Measurements from ENCODE around the gene OR10H2.
"Not testable (repeated sequence)": the region's sequence is repeated elsewhere in the genome, so short reads cannot be mapped to it uniquely, and the experiment has no call there.

Gene OR10H2, protein sequence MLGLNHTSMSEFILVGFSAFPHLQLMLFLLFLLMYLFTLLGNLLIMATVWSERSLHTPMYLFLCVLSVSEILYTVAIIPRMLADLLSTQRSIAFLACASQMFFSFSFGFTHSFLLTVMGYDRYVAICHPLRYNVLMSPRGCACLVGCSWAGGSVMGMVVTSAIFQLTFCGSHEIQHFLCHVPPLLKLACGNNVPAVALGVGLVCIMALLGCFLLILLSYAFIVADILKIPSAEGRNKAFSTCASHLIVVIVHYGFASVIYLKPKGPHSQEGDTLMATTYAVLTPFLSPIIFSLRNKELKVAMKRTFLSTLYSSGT

DNA sequence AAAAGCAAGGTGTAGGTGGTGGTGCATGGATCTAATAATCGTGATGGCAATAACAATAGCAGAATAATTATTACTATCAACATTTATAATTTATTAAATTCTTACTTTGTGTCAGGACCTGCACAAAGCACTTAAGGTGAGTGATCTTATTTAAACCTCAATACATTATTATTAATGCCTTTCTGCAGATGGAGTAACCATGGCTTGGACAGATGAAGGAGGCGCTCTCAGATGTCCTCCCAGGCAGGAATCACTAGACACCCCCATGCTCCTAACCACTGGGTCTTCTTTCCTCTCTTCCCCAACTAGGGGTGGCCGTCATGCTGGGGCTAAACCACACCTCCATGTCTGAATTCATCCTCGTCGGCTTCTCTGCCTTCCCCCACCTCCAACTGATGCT lies at the start of gene OR10H2:
TSS of gene OR10H2 (plus strand) at position 301 of the 400 bp plus-strand sequence. CDS start at position 321, 20 bp downstream.
- no peak for DNase-seq (ENCODE audit: low read depth in 4 of 4, low spot score in 1 of 4)

DNA sequence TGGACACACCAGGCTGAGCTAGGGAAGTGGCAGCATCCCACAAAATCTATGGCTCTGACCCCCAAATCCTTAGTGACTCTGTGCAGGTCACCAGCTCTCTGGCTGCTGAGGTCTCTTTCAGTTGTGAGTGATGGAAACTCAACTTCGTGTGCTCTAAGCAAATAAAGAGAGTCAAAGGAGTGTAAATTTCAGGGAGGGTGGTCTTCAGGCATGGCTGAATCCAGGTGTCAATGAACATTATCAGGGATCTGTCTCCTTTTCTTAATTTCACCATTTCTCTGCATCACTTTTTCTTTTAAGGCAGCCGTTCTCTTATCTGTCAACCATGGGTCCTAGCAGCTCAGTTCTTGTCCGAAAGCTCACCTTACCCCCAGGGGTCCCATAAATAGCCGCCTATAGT lies 48.7 kb upstream of the OR10H2 start:
- DNase-seq (ENCODE audit: low read depth in 4 of 4, low spot score in 1 of 4): no peak

DNA sequence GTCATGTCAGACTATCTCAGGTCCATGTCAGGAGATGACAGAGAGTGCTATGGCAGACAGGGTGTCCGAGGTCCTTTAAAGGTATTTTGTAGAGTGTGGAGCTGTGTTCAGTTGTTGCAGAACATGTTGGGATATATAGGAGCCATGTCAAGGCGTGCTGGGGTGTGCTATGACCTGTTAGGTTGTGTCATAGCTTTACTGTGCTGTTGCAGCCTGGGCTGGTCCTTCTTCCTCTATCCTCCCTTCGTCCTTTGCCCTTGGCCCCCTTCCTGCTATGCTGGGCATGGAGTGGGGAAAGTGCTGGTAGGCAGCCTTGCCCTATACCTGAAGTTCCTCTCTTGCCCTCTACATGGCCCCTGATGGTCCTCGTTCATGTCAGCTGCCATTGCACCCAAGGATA lies 48.0 kb upstream of the OR10H2 start:
- not testable (repeated sequence) for DNase-seq (ENCODE audit: low read depth in 4 of 4, low spot score in 1 of 4)

DNA sequence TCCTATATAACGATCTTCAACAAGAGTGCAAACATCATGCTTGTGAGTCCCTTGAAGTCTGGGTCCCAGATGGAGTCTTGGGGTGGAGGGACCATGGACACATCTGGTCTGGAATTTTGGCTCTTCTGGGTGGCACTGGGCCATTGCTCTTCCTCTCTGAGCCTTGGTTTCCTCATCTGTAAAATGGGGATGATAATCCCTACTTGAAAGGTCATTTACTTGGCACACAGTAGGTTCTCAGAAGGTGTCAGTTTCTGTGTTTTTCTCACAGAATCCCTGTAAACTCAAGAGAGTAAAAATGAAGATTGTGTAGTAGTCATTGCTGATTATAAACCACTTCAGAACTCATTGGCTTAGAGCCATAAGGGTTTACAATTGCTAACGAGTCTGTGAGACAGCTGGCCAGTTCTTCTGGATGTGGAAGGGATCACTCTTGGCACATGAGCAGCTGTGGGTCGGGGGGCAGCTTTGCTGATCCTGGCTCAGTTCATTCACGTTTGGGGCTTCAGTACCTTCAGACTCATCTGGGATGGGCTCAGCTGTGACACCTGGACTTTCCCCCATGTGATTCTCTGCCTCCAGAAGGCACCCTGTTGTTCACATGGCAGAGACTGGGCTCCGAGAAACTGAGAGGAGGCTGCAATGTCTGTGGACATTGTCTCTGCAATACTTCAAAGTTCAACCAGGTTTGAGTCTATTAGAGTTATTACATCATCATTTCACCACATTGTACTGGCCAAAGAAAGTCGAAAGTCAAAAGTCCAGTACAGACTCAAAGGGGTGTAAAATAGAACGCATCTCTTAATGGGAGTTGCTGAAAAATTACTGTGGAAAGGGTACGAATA lies 47.1 kb upstream of the OR10H2 start:
- DNase-seq (ENCODE audit: low read depth in 4 of 4, low spot score in 1 of 4): no peak

DNA sequence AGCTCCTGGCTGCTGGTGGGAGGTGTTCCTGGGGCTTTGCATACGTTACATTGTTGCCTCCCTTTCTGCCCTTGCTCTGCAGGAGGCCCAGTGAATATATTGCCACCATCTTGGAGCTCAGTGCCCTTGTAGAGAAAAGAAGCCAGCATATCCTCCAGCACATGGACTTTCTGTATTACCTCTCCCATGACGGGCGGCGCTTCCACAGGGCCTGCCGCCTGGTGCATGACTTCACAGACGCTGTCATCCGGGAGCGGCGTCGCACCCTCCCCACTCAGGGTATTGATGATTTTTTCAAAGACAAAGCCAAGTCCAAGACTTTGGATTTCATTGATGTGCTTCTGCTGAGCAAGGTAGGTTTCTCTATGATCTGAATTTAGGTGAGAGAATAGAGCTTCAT lies 44.4 kb upstream of the OR10H2 start:
- no peak for DNase-seq (ENCODE audit: low read depth in 4 of 4, low spot score in 1 of 4)

DNA sequence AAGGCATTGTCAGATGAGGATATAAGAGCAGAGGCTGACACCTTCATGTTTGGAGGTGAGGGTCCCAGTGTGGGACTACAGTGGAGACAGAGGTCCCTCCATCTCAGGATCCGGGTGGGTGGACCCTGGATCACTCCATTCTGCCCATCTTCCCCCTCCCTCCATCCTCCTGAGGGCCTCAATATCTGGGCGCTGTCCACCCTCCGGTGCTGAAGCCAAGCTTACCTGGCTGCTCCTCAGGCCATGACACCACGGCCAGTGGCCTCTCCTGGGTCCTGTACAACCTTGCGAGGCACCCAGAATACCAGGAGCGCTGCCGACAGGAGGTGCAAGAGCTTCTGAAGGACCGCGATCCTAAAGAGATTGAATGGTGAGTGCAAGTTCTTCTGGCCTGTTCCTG lies 43.0 kb upstream of the OR10H2 start:
- DNase-seq (ENCODE audit: low read depth in 4 of 4, low spot score in 1 of 4): no peak

DNA sequence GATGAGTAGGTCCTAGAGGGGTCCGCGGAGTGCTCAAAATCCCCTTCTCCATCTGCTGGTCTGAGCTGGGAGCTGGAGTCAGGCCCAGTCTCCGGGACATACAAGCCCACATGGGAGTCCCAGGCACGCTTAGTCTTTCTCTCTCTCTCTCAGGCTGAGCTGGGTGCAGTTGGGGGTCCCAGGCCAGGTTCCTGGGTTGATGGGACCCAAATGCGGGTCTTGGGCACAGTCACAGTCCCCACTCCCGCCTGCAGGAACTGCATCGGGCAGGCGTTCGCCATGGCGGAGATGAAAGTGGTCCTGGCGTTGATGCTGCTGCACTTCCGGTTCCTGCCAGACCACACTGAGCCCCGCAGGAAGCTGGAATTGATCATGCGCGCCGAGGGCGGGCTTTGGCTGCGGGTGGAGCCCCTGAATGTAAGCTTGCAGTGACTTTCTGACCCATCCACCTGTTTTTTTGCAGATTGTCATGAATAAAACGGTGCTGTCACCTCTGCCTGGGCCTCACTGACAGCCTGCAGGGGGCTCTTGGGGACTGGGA lies 31.1 kb upstream of the OR10H2 start:
- DNase-seq (ENCODE audit: low read depth in 4 of 4, low spot score in 1 of 4): no peak

DNA sequence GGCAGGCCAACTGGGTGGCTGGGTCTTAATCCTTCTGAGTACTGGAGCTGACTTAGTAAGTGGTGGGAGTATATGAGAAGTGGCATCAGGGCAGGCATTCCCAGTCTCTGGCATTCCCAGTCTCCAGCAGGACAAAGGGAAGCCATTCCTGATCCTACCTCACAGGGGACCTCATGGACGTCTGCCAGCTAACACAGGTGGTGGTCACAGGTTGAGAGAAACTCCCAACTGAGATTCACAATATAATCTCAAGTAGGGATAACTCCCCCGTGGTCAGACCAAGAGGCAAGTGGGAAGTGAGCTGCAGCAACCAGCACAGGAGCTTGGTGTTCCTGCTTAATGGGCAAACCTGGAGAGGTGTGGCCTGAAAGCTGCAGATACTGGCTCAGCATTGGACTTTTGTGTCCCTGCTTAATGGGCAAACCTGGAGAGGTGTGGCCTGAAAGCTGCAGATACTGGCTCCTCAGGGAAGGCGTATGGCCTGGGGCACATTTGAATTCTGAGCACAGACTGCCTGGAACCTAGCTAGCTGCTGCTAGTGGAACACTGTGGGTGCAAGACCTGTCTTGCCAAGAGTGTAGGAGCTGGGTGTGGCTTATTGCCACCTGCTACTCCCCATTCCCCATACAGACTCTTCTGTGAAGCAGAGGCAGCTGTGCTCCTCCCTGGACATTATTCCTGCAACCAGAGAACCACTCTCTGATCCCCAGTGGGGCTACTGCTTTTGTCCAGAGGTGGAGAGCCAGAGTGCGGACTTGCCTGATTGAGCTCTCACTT lies 25.9 kb upstream of the OR10H2 start:
- DNase-seq (ENCODE audit: low read depth in 4 of 4, low spot score in 1 of 4): no peak

DNA sequence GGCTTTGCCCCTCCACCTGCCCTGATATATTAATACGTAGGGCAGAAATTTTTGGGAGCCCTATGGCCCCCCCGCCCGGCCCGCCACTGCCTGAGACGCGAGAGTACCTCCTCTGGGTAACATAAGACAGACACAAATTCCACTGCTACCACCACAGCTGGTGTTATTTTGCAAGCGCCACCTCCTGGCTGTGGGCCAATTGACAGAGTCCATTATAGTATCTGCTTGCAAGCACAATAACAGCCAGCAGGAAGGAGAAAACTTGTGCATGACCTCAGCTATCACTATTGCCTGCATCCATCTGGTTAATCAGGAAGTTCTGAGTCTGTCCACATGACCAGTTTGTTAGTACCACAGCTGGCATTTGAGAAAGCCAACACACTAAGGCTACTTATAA lies 25.3 kb upstream of the OR10H2 start:
- no peak for DNase-seq (ENCODE audit: low read depth in 4 of 4, low spot score in 1 of 4)

DNA sequence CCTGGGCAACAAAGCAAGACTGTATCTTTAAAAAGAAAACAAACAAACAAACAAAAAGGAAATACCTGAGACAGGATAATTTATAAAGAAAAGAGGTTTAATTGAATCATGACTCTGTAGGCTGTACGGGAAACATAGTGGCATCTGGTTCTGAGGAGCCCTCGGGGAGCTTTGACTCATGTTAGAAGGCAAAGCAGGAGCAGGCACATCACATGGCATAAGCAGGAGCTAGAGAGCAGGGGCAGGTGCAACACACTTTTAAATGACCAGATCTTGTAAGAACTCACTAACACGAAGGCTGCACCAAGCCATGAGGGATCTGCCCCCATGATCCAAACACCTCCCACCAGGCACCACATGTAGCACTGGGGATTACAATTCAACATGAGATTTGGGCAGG lies 13.2 kb upstream of the OR10H2 start:
- no peak for DNase-seq (ENCODE audit: low read depth in 4 of 4, low spot score in 1 of 4)

DNA sequence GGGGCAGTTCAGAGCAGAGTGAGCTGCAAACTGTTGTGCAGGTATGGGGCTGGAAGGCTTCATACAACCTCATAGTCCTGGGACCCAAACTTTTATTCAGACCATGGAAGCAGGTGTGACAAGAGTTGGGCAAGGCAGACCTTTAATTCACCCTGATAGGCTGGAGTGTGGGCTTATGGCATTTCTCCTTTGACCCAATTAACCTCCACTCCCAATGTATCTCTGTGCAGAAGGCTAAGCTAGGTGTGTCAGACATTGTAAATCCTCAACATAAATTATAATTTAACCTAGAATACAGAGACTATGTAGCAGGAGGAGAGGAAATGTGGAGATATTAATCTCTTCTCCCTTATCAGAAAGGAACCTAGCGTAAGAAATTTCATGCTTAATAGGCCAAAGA lies 12.2 kb upstream of the OR10H2 start:
- no peak for DNase-seq (ENCODE audit: low read depth in 4 of 4, low spot score in 1 of 4)

DNA sequence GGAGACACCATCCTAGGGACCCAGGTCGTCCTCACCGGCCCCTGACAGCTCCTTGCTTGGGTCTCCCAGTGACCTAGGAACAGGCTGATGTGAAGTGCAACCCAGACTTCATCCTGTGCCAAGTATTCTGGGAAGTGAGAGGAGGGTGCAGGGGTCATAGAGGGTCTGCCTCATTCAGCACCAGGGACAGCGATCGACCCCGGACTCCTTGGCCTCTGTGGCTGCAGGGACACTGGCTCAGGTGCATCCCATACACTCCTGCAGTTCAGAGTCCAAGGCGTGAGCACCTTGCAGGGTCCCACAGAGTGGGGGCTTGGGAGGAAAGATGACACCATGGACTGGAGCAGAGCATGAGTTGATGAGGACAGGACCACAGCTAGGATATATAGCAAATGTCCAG lies 10.0 kb upstream of the OR10H2 start:
- DNase-seq (ENCODE audit: low read depth in 4 of 4, low spot score in 1 of 4): no peak

DNA sequence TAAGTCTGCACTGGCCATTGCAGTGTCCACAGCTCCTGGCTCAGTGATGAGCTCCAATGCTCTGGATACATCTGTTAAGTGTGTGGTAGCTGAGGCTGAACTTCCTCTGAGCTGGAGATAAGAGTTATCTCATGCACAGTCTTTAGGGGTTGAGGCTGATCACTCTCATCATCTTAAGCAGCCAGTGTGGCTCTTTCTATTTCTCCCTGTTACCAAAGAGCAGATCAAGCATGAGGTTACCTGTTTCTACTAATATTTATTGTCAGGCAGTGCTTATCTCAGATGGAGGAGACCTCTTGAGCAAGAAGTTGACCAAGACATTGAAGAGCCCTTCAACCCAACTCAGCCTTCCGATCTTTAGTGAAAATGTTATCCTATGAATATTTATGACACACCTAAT lies 6.6 kb upstream of the OR10H2 start:
- DNase-seq (ENCODE audit: low read depth in 4 of 4, low spot score in 1 of 4): no peak

DNA sequence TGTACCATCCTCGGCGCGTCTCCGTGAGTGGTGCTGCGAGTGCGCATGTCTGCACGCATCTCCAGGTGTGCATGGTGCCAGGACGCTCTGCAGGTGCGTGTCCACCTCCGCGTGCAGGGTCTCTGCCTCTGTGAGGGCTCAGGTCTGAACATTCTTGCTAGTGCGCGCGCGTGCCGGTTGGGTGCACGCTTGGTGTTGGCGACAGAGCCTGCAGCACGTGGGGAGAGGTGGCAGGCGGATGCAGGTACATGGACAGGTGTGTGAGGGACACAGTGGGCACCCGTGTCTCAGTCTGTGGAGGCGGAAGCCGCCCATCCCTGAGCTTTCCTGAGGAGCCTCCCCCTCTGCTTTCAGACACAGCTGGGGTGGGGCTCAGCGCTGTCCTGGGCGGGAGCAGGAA lies 4.9 kb upstream of the OR10H2 start:
- no peak for DNase-seq (ENCODE audit: low read depth in 4 of 4, low spot score in 1 of 4)

DNA sequence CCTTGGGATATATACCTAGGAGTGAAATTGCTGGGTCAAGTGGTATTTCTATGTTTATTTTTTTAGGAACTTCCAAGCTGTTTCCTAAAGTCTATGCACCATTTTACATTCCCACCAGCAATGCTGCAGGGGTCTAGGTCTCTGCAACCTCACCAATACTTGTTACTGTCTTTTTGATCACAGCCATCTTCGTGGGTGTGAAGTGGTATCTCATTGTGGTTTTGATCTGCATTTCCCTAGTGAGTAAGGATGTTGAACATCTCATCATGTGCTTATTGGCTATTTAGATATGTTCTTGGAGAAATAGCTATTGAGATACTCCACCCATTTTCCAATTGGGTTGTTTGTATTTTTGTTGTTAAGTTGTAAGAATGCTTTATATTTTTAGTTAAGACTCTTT lies 2.7 kb downstream of the OR10H2 start:
- no peak for DNase-seq (ENCODE audit: low read depth in 4 of 4, low spot score in 1 of 4)

DNA sequence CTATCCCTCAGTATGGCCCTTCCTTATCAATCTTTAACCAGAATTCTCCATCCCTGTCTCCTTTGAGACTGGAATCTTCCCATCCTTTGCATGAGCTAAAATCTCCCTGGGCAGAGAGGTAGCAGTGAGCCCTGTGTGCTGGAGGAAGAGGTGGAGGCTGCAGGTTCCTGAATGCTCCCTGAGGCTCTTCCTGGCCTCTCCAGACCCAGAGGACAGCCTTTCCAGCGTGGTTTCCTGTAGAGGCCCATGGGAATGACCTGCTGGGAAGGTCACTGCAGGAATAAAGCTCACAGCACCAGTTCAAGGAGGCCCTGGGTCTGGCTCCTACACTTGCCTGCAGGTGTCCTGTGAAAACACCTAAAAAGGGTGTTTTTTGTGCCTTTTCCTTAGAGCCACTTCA lies 4.6 kb downstream of the OR10H2 start:
- no peak for DNase-seq (ENCODE audit: low read depth in 4 of 4, low spot score in 1 of 4)

DNA sequence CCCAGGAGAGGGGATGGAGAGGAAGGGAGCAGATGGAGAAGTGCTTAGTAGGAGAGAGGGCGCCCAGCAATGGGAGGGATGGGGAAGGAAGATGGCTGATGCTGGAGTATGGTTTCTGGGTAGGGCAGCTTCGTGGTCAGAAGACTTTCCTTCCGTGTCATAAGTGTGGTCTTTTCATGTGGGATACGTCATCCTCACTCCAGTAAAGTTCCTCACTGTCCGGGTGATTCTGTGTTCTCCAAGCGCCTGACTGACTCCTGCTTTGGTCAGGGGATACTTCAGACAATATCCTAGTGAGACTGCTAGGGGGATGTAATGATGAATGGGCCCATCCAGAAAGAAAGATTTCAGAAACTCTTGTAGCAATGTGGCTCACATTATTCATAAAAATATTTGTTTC lies 6.1 kb downstream of the OR10H2 start:
- DNase-seq (ENCODE audit: low read depth in 4 of 4, low spot score in 1 of 4): no peak

DNA sequence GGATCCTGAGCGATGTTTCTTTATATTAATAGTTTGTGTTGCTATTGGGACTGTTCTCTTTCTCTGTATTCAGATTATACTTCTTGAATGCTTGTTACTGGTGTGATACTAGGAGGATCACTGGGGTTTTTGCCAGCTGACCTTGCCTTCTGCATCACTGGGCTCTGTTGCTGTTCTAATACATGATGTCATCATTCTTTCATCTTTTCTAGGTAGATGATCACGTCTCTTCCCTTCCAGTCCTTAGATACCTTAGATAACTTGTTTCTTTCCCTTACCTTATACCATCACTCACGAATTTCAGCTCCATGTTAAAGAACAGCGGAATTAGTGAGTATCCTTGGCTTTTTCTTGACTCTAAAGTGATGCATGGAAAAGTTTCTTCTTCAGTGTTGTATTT lies 9.9 kb downstream of the OR10H2 start, which contains the start of gene OR10H3:
TSS of gene OR10H3 (plus strand) at position 264 of the 400 bp plus-strand sequence. CDS start 3,408 bp downstream, outside the sequence.
- no peak for DNase-seq (ENCODE audit: low read depth in 4 of 4, low spot score in 1 of 4)

DNA sequence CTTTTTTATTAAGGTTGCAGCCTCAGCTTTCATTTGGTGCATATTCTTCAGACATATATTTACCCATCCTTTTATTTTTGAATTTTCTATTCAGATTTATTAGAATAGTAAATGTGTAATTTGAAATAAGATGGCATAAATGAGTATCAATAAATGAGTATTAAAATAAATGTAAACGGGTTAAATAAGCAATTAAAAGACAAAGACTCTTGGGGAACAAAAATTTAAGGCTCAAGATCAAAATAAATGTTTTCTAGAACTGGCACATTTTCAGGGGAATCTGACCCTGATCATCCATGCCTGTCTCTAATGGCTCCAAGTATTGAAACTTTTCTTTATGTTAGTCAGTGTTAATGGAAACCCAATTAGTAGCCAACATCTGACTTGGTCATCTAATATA lies 13.0 kb downstream of the OR10H2 start:
- no peak for DNase-seq (ENCODE audit: low read depth in 4 of 4, low spot score in 1 of 4)

DNA sequence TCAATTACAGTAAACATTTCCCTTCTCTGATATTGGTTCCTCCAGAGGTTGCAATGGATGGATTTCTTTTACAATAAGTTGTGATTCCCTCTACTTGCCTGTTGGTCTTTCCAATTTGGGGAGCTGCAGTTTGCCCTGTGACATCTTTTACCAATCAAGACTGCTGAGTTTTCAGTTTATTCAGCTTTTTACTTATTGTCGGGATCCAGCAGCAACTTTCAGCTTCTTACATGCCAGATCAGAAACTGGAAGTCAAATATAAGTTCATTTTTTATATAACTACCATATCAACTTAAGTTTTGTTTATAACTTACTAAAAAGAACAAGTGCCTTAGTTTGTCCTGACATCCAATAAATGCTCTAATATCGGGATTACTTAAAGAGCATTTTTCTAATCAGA lies 20.4 kb downstream of the OR10H2 start:
- DNase-seq (ENCODE audit: low read depth in 4 of 4, low spot score in 1 of 4): no peak

DNA sequence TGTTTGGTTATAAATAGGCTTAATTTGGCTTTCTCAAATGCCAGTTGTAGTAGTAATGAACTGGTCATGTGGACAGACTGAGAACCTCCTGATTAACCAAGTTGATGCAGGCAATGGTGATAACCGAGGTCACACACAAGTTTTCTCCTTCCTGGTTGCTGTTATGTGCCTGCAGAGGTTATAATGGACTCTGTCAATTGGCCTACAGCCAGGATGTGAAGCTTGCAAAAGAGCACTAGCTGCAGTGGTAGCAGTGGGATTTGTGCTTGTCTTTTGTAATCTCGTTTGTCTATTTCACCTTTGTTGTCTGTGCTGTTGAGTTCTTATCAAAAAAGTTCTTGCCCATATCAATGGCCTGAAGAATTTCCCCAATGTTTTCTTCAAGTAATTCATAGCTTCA lies 30.6 kb downstream of the OR10H2 start:
- no peak for DNase-seq (ENCODE audit: low read depth in 4 of 4, low spot score in 1 of 4)
